GM23248 (cell line): Measurements from ENCODE around the gene IGF2BP3. TPM values are rescaled to one million over a fixed set of nuclear protein-coding genes. Genes with fewer than 3 reads are reported as not detected.

Experiments
- DNase-seq: peaks from one replicate; pipeline ENCODE4 v3.0.0-alpha.2; 2015
- H2AFZ ChIP-seq: fragments of 200-600 bp; sonication (generic); 2 replicates; pipeline ENCODE4 v1.6.1; 2016; ENCODE audit warnings: antibody characterized with exemption
- H3F3A ChIP-seq: fragments of 200-600 bp; sonication (generic); 2 replicates; pipeline ENCODE4 v1.6.1; 2016; ENCODE audit warnings: mild to moderate bottlenecking, antibody characterized with exemption, mixed run types; ENCODE audit not compliant: insufficient read depth
- H3K27ac ChIP-seq: fragments of 200-600 bp; sonication (generic); 2 replicates; pipeline ENCODE4 v1.5.1; 2016; ENCODE audit warnings: mild to moderate bottlenecking
- H3K27me3 ChIP-seq: fragments of 200-600 bp; sonication (generic); replicated peaks from 2 replicates; pipeline ENCODE4 v1.6.1; 2016; ENCODE audit warnings: mild to moderate bottlenecking; ENCODE audit not compliant: insufficient read depth
- H3K36me3 ChIP-seq: fragments of 200-600 bp; sonication (generic); 2 replicates; pipeline ENCODE4 v1.6.1; 2016; ENCODE audit warnings: low read depth, mild to moderate bottlenecking
- H3K4me1 ChIP-seq: fragments of 200-600 bp; sonication (generic); 2 replicates; pipeline ENCODE4 v1.6.1; 2016; ENCODE audit warnings: mild to moderate bottlenecking; ENCODE audit not compliant: insufficient read depth
- H3K4me2 ChIP-seq: fragments of 200-600 bp; sonication (generic); one replicate; pipeline ENCODE4 v1.6.1; 2016; ENCODE audit warnings: mild to moderate bottlenecking; ENCODE audit not compliant: unreplicated experiment
- H3K4me3 ChIP-seq: fragments of 200-600 bp; sonication (generic); 2 replicates; pipeline ENCODE4 v1.5.1; 2016; ENCODE audit warnings: mild to moderate bottlenecking
- H3K79me2 ChIP-seq: fragments of 200-600 bp; sonication (generic); 2 replicates; pipeline ENCODE4 v1.6.1; 2016; ENCODE audit warnings: mild to moderate bottlenecking; ENCODE audit not compliant: insufficient read depth
- H3K9ac ChIP-seq: fragments of 200-600 bp; sonication (generic); 2 replicates; pipeline ENCODE4 v1.6.1; 2016; ENCODE audit warnings: mild to moderate bottlenecking
- H3K9me2 ChIP-seq: fragments of 200-600 bp; sonication (generic); 2 replicates; pipeline ENCODE4 v1.6.1; 2016; ENCODE audit warnings: mixed run types, mild to moderate bottlenecking, moderate library complexity; ENCODE audit not compliant: insufficient read depth
- H3K9me3 ChIP-seq: fragments of 200-600 bp; sonication (generic); one replicate; pipeline ENCODE4 v1.6.1; 2017; ENCODE audit warnings: low read depth
- H4K20me1 ChIP-seq: fragments of 200-600 bp; sonication (generic); 2 replicates; pipeline ENCODE4 v1.6.0; 2016; ENCODE audit not compliant: insufficient read depth
- EZH2 ChIP-seq: fragments of 200-600 bp; sonication (generic); IDR thresholded peaks from 2 replicates; pipeline ENCODE4 v1.6.1; 2018; ENCODE audit warnings: antibody characterized with exemption, mild to moderate bottlenecking; ENCODE audit not compliant: insufficient read depth, poor library complexity, severe bottlenecking
- EZH2phosphoT487 ChIP-seq: fragments of 200-600 bp; sonication (generic); IDR thresholded peaks from 2 replicates; pipeline ENCODE4 v1.6.1; 2018; ENCODE audit warnings: antibody characterized with exemption, moderate library complexity, mild to moderate bottlenecking, low read depth; ENCODE audit not compliant: insufficient read depth
- WGBS, 2 experiments: methylation state at CpG; one replicate each; pipeline ENCODE4 v1.1.6; 2015 to 2017; ENCODE audit warnings: low lambda C conversion rate in 2 of 2, low coverage in 1 of 2; ENCODE audit errors: missing lambda C conversion rate in 2 of 2; 5-methylcytosine and 5-hydroxymethylcytosine counted together
- in situ Hi-C: fragments of 300-500 bp; cut with MboI; formaldehyde crosslinking; loops from 2 replicates; pipeline ENCODE4 v1.15.0; 2020
- polyA plus RNA-seq: library from polyadenylated mRNA; unstranded; fragments of >200 nt; fragmentation: Nextera tagmentation; extraction: Ambion mirVana; gene quantifications from 2 replicates; pipeline ENCODE4 v1.2.1, GENCODE V29; 2016
- total RNA-seq: library from RNA; depleted of rRNA; stranded (reverse); fragments of >200 nt; shearing (Covaris generic); gene quantifications from 2 replicates; pipeline ENCODE4 v1.2.3, GENCODE V29; 2014

Gene IGF2BP3
- total and polyA plus RNA-seq, 2 experiments from 2014 or later: 7.6 to 18.2 TPM

DNA sequence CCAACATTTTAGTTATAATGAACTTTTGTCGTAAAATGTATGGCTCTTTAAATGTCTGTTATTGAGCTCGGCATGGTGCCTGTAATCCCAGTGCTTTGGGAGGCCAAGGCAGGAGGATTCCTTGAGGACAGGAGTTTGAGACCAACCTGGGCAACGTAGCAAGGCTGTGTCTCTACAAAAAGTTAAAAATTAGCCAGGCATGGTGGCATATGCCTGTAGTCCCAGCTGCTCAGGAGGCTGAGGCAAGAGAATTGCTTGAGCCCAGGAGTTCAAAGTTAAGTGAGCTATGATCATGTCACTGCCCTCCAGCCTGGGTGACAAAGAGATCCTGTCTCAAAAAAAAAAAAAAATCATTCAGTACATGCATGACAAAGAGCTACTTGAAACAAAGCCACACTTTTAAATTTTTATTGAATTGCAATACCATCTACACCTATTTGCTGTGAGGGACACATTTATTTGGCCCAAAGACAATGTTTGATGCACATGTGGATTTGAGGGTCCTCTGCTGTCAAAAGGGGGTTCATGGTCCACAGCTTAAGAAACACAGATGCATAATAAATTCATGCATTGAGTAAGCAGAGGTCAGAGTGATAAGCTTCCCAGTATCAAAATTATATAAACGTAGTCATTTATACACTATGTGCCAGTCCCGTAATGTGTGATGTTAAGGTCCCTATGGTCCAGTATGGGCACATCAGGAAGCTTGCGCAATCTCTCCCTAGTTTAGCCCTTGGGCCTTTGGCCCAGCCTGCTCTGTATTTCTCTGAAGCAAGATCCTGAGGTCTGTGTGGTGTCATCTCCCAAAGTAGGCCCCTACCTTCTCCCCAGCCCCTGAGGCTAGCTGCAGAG is 175.5 kb downstream of the IGF2BP3 start:
- H3K4me3 ChIP-seq: no peak overlapping the region
- no peak overlapping the region for H3K27ac ChIP-seq
- peaks cover 11% of the 10 kb centered on the region for H3K4me1 ChIP-seq
- WGBS, 2 experiments: 72 to 80% methylated on average over 6 of the region's 6 CpGs
- no peak for TF ChIP-seq EZH2
- TF ChIP-seq EZH2phosphoT487: no peak
- no peaks in the 10 kb centered on the region for H3K9me3 ChIP-seq
- no peaks in the 10 kb centered on the region for H3K36me3 ChIP-seq
- H3K27me3 ChIP-seq: no peaks in the 10 kb centered on the region
- no peak for DNase-seq
- no peaks in the 10 kb centered on the region for H4K20me1 ChIP-seq
- H3K79me2 ChIP-seq: peaks cover 7% of the 10 kb centered on the region
- peaks cover 8% of the 10 kb centered on the region for H3F3A ChIP-seq
- no peak overlapping the region for H2AFZ ChIP-seq
- H3K4me2 ChIP-seq: no peak overlapping the region
- H3K9ac ChIP-seq: no peak overlapping the region
- no peaks in the 10 kb centered on the region for H3K9me2 ChIP-seq
- in situ Hi-C loops: no loop called here

DNA sequence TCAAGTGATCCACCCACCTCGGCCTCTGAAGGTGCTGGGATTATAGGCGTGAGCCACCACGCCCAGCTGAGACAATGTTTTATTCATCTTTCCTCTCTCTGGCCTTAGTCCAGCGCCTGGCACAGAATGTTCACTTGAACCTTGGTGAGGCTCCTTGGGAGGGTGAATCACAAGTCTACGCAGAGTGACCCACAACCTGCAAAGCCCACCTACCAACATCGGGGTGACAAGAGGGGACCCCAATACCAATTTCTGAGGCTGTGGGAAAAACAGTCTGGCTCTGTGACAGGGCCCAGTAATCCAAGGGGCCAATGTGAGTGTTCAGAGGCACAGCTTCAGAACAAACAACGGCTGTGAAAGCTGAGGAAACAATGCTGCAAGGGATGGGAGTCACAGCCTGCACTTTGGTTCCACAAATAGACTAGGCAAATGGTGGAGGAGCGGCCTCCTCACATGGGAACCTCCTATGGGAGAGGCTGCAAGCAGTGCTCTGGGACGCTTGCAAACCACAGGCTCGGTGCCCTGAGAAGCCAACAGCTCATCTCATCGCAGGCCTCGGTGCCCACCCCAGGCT is 176.7 kb downstream of the IGF2BP3 start:
- Histone ChIP-seq H2AFZ (no peak overlapping the region), H3K79me2 (no peaks in the 10 kb centered on the region), H3K27me3 (no peaks in the 10 kb centered on the region), H4K20me1 (no peaks in the 10 kb centered on the region), H3K9me2 (no peaks in the 10 kb centered on the region), H3K4me2 (no peak overlapping the region), H3K36me3 (no peaks in the 10 kb centered on the region), H3K4me3 (no peak overlapping the region), H3K4me1 (peaks cover 7% of the 10 kb centered on the region), H3K9ac (no peak overlapping the region), H3K9me3 (no peaks in the 10 kb centered on the region), H3K27ac (no peak overlapping the region), H3F3A (peaks cover 5% of the 10 kb centered on the region)
- no peak for TF ChIP-seq EZH2
- no peak for TF ChIP-seq EZH2phosphoT487
- in situ Hi-C loops: no loop called here
- WGBS, 2 experiments: 83 to 87% methylated on average over 12 of the region's 12 CpGs
- no peak for DNase-seq

DNA sequence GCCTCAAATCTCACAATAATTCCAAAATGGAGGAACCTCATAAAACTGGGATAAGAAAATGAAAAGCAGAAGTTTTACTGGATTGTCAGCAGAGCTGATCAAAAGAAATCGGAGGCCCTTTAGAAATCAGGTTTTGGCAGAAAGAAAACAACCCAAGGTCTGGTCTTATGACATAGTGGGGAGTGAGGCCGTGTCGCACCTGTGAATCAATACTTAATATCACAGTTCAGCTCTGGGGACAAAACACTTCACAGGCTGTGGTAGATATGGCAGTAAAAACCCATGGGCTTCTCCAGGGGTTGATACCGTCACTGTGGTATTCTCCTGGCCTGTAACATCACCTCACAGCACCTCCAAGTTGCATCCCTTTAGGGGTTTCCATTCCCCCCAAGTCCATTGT is 177.7 kb downstream of the IGF2BP3 start:
- Histone ChIP-seq H3K4me1 (no peaks in the 10 kb centered on the region), H3K9me2 (no peaks in the 10 kb centered on the region), H4K20me1 (no peaks in the 10 kb centered on the region), H3K4me2 (no peak overlapping the region), H3K36me3 (no peaks in the 10 kb centered on the region), H3K27ac (no peak overlapping the region), H3K27me3 (no peaks in the 10 kb centered on the region), H3F3A (no peaks in the 10 kb centered on the region), H3K4me3 (no peak overlapping the region), H3K9ac (no peak overlapping the region), H2AFZ (no peak overlapping the region), H3K79me2 (no peaks in the 10 kb centered on the region), H3K9me3 (no peaks in the 10 kb centered on the region)
- no peak for TF ChIP-seq EZH2phosphoT487
- no peak for TF ChIP-seq EZH2
- DNase-seq: no peak
- 73 to 76% methylated on average over 4 of the region's 4 CpGs for WGBS, 2 experiments
- in situ Hi-C loops: no loop called here

DNA sequence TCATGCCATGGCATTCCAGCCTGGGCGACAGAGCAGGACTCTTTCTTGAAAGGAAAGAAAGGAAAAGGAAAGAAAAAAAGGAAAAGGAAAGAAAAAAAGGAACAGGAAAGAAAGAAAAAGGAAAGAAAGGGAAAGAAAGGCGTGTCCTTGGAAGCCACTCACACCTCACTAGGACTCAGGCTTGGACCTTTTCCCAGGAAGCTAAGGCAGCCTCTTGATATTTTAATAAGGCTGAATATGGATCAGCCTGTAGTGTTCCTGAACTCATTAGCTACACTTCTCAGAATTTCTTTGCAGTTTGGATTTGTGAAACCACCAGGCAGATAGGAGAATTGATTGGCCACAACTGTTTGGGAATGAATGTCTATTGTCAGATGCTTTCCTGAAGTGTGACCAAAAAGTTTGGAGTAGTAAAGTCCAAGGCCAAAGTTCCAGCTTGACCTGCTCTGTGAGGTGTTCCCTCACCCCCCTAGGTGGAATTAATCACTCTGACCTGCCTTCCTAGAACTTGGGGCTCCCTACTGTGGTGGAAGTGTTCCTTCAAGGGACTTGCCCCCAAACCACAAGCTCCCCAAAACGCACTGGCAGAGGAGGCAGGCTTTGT is 178.2 kb downstream of the IGF2BP3 start:
- H2AFZ ChIP-seq: no peak overlapping the region
- no peak for DNase-seq
- no peaks in the 10 kb centered on the region for H3K9me2 ChIP-seq
- H3K9ac ChIP-seq: no peak overlapping the region
- no peaks in the 10 kb centered on the region for H3K36me3 ChIP-seq
- H4K20me1 ChIP-seq: no peaks in the 10 kb centered on the region
- no peaks in the 10 kb centered on the region for H3K79me2 ChIP-seq
- TF ChIP-seq EZH2: no peak
- no peak for TF ChIP-seq EZH2phosphoT487
- H3K4me1 ChIP-seq: no peaks in the 10 kb centered on the region
- in situ Hi-C loops: no loop called here
- no peak overlapping the region for H3K4me2 ChIP-seq
- H3K4me3 ChIP-seq: no peak overlapping the region
- no peaks in the 10 kb centered on the region for H3K9me3 ChIP-seq
- H3K27me3 ChIP-seq: no peaks in the 10 kb centered on the region
- no peak overlapping the region for H3K27ac ChIP-seq
- H3F3A ChIP-seq: no peaks in the 10 kb centered on the region
- 70 to 87% methylated on average over 3 of the region's 3 CpGs for WGBS, 2 experiments
